Heart left ventricle (tissue), 13 donors: ENCODE results near the gene GABARAP.

Source experiments
- CTCF ChIP-seq, 12 donors: fragments of 200-600 bp; sonication (generic) in 4 of 12; IDR thresholded peaks; one replicate each; pipeline versions ENCODE4 v1.5.0 to v1.8.0; 2018 to 2022; ENCODE audit warnings: antibody characterized with exemption in 12 of 12, mild to moderate bottlenecking in 5 of 12
- POLR2A ChIP-seq, 2 donors: fragments of 450-650 bp; IDR thresholded peaks; one replicate each; pipeline ENCODE4 v1.6.1; 2017; ENCODE audit warnings: antibody characterized with exemption in 2 of 2, mild to moderate bottlenecking in 2 of 2, moderate library complexity in 2 of 2
- donor health status: ischemic (EF 13 %, LVEDD 7.1; RV severe dilation, severe dysfunction).
- donor health status: DM: no; HTN: yes; CAD: no.
- donor health status: DM: no; HTN: no; CAD: no.
- donor health status: ischemic (EF 25% LVEDD 6.9; RV normal size, moderate dysfunction).
- donor health status: ischemic (EF 25% LVEDD 5.7; RV mildly dilated, moderate dysfunction).
- donor health status: ischemic (EF 35%, LVEDD 5.7; RV mildly dilated, moderate dysfunction).
- donor health status: nonischemic (EF 11% LVEDD 7.7; RV severe dilation, severe dysfunction).
- donor health status: DM: yes; HTN: yes; CAD: no.
- donor health status: PGD.
- donor health status: ischemic (EF 29% LVEDD 5.4; RV normal size, mild dysfunction).
- donor health status: nonischemic (EF 23%, LVEDD 6.1; RV moderate dilation, normal function).

GRCh38 chr17:7234083-7234951 is 7.9 kb downstream of the GABARAP start, which contains the start of gene DVL2:
- TF ChIP-seq POLR2A (IDR thresholded peaks at IDR 0.05): peak in 1 of 2 donors; percentile 79
- no peak for TF ChIP-seq CTCF (IDR thresholded peaks at IDR 0.05)
